Head of caudate nucleus (tissue), 42 donors: ENCODE measurements around the gene PLAC8.
"Not testable (repeated sequence)": the region's sequence is repeated elsewhere in the genome, so short reads cannot be mapped to it uniquely, and the experiment has no call there.

Source experiments
- DNase-seq, 42 donors: peaks; one replicate each; pipeline versions ENCODE4 v3.0.0 to v3.0.0-alpha.2; 2020 to 2021; ENCODE audit warnings: mixed read lengths in 7 of 42
- intact Hi-C: fragments of 100-400 bp; cut with DNase I; formaldehyde crosslinking; loops from one replicate; pipeline ENCODE4 v1.15.0; 2022

Gene PLAC8

GRCh38 chr4:83113429-83113786 is 1.1 kb downstream of the PLAC8 start:
- intact Hi-C loops, result no loop called here
- no peak for DNase-seq

GRCh38 chr4:83112678-83113428 is 1.7 kb downstream of the PLAC8 start:
- DNase-seq, result no peak
- intact Hi-C loops, result no loop called here

GRCh38 chr4:83112231-83112630 is 2.3 kb downstream of the PLAC8 start:
- intact Hi-C loops, result no loop called here
- DNase-seq, result no peak

DNA sequence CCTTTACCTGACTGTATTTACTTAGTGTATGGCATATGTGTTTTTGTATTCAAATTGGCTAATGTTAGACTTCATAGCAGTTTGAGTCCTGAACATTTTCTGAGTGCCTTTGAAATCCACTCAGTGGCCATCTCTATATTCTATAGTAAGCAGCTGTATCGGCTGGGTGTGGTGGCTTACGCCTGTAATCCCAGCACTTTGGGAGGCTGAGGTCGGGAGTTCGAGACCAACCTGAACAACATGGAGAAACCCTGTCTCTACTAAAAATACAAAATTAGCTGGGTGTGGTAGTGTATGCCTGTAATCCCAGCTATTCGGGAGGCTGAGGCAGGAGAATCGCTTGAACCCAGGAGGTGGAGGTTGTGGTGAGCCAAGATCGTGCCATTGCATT is 2.8 kb downstream of the PLAC8 start:
- DNase-seq, intact Hi-C loops: not testable (repeated sequence)

GRCh38 chr4:83110970-83111750 is 3.4 kb downstream of the PLAC8 start:
- intact Hi-C loops, result no loop called here
- no peak for DNase-seq

- intact Hi-C loops, result no loop called here
- peak; percentile 50 to 88 (median 76) for DNase-seq
Measured at GRCh38 chr4:83110223-83110945, 4.1 kb downstream of the PLAC8 start.

DNA sequence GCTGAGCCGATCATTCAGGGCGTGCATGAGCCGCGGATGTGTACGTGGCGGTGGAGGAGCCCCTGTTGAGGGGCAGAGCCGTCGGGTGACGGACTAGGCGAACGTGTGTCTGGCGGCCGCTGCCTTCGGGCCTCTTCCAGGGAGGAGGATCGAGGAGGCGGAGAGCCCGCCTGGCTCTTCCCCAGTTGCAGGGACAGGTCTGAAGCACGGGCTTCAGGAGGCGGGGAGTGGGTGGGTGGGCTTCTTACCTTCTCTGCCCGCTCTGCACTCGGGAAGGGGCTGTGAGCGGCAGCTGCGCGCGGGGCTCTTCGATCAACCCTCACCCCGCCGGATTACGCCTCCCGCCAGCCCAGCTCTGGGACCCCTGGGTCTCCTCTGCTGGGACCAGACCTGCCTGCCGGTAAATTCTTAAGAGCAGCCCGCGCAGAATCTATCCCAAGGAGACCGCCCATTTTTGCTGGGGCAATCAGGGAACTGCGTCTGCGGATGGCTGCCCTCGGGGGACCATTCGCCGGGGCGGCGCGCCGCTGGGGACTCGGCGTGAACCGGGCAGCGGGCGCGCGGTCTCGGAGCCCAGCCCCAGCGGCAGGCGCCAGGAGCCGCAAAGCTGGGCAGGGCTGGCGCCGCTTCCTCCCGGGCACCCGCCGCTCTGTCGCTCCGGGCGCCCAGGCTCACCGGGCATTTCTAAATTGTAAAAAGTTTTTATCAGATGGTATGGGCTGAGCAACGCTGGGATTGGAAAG is 4.9 kb downstream of the PLAC8 start:
- intact Hi-C loops, result no loop called here
- DNase-seq, result peak in 22 of 42 donors; percentile 6 to 55 (median 19)

DNA sequence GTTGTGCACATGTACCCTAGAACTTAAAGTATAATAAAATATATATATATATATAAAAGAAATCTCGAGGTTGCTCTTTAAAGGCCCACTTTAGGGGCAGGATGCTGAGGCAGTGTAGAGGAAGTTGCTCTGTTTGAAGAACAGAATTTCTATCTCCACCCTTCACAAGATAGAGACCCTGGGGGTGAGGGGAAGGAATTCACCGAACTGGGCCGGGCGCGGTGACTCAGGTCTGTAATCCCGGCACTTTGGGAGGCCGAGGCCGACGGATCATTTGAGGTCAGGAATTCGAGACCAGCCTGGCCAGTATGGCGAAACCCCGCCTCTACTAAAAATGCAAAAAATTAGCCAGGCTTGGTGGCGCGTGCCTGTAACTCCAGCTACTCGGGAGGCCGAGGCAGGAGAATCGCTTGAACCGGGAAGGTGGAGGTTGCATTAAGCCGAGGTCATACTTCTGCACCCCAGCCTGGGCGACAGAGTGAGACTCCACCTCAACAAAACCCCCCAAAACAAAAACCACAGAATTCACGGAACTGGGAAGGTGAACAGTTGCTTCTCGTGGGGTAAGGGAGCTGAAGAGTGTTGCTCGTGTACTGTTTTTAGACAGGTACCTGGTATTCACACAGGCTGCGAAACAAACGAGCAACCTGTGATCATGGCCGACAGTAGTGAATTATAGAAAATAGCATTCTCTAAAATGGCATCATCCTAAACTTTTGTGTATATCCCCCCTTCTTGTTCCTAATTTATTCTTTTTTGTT is 6.2 kb downstream of the PLAC8 start:
- intact Hi-C loops, result no loop called here
- DNase-seq, result no peak

DNA sequence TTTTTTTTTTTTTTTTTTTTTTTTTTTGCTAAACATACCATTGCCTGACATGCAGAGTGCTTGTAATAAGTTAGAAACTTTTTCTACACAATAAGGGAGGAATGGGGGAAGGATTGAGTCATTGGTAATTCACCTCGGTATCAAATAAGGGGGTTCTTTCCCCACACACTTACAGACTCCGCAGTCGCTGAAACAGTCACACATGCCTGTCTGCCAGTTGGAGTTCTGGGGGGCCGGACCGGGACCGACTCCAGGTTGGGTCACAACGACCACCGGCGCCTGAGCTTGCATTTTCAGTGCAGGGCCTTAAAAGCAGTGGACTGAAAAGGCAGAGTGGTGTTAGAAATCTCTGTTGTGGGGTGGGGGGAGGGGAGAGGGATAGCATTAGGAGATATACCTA is 6.9 kb downstream of the PLAC8 start:
- intact Hi-C loops, result no loop called here
- no peak for DNase-seq

DNA sequence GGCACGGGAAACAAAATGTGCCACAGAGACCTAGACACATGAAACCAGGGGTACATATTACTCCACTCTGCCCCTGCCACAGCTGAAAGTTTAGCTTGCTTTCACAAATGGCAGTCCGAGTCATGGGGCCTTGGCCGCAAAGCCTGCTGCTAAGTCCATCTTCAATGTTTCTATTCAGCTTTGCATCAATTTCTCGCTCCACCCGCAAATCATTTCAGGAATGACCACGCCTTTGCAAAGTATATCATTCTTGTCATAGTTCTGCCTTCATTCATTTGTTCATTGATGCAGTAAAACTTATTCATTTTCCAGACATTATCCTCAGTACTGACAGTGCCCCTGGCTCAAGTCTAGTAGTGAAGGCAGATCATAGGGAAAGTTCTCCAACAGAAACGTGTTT is 9.5 kb downstream of the PLAC8 start:
- no peak for DNase-seq
- intact Hi-C loops, result no loop called here

DNA sequence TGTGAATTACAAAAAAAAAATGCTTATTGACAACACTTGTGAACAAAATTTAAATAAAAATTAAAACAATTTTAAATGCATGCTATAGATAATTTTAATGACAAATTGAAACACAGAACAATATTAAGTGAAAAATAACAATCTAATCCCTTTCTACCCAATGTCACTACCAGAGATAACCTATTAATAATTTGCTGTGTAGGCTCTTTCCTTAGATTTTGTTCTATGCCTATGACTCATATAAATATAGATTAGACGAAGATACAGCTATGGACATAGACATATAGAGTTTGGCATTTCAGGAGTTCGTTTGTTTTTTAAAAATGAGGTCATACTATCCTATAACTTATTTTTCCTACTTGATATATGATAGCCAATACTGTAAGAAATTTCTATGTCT is 18.1 kb downstream of the PLAC8 start:
- no peak for DNase-seq
- intact Hi-C loops, result no loop called here

DNA sequence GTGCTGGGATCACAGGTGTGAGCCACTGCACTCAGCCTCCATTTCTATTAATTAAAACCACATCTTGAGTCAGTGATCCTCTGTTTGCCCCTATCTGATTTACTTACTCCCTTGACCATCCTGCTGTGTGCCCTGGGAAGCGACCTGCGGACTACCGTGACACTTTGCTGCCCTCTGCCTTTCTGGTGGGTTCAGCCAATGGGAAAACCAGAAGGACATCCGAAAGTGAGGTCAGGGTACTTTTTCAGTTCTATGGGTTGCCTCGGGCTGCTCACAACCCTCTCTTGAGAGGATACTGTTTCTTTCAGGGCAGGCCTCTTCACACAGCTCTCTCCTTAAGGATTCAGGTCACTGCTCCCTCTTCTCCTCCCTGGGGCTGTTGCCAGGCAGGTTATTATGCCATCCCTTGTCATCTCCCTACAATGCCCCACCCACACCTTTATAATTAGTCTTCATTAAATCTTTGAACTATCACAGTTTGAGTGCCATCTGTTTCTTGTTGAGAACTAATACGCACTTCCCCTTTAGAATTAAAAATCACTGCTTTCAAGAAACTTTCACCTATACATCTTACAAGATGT is 21.4 kb downstream of the PLAC8 start:
- intact Hi-C loops, result no loop called here
- no peak for DNase-seq

GRCh38 chr4:83089410-83090157 is 24.9 kb downstream of the PLAC8 start:
- no peak for DNase-seq
- intact Hi-C loops, result no loop called here

DNA sequence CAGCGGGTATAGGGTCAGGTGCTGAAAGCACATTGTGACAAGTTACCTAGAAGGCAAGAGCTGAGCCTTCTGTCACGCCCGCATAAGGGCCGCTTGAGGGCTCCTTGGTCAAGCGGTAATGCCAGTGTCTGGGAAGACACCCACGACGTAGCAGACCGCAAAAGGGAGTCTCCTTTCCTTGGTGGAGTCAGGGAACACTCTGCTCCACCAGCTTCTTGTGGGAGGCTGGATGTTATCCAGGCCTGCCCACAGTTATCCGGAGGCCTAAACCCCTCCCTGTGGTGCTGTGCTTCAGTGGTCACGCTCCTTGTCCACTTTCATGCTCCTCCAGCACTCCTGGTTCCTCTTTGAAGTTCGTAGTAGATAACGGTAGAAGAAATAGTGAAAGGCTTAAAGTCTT is 29.6 kb downstream of the PLAC8 start:
- intact Hi-C loops, DNase-seq: not testable (repeated sequence)

- intact Hi-C loops, result no loop called here
Measured at GRCh38 chr4:83083925-83084475, 30.5 kb downstream of the PLAC8 start.

DNA sequence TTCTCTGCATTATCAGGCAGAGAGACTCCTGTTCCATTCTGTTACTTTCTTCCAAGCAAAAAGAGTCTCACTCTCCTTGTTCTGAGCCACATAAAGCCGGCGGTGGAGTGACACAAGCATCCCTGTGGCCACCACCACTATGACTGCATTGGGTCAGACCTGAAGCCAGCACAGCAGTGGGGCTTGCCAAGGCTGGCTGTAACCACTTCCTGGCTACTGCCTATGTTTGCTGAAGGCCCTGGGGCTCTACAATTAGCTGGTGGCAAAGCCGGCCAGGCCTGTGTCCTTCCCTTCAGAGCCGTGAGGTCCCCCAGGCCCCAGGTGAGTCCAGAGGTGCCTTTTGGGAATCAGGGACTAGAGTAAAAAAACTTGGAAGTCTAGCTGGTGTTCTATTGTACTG is 31.8 kb downstream of the PLAC8 start:
- intact Hi-C loops, result no loop called here
- no peak for DNase-seq

More at GRCh38 chr4:83083925-83084475, 30.5 kb downstream of the PLAC8 start:
- no peak for DNase-seq

DNA sequence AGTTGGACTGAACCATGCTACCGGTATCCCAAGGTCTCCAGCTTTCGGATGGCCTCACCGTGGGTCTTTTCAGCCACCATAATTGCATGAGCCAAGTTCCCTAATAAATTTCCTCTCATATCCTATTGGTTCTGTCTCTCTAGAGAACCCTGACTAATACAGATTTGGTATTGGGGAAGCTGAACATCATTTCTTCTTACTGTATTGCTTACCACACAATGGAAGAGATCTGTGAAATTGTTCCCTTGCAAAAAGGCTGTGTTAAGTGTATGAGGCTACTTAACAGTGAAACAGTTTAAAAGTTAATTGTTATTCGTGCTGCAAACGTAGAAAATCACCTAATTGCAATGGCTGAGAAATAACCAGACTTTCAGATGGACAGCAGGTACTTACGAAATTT is 34.0 kb downstream of the PLAC8 start:
- intact Hi-C loops, result no loop called here

More for the DNA sequence above, 34.0 kb downstream of the PLAC8 start:
- no peak for DNase-seq
